Panc1 (cell line): ENCODE data around the gene HOXD9. TPM values are rescaled to one million over a fixed set of nuclear protein-coding genes. Genes with fewer than 3 reads are reported as not detected.

Experiments
- ATAC-seq: fragments of 200-7000 bp; cut with Tn5 transposase; 2 replicates; pipeline ENCODE4 v1.9.1; 2020; ENCODE audit warnings: mild to moderate bottlenecking, moderate library complexity
- BruUV-seq: library from RNA; stranded (reverse); fragments of 400-500 nt; replicated peaks from 2 replicates; lab custom pipeline; 2021; lab: Mats Ljungman, UMichigan
- CTCF ChIA-PET: fragments of 300-600 bp; sonication (Branson Sonifier 250); formaldehyde crosslinking; loops from one replicate; lab custom pipeline; 2022; ENCODE audit warnings: antibody characterized with exemption; lab: Charles Lee
- POLR2A ChIA-PET: fragments of 300-600 bp; sonication (Branson Sonifier 250); formaldehyde crosslinking; loops from one replicate; lab custom pipeline; 2022; ENCODE audit warnings: antibody characterized with exemption; lab: Charles Lee
- DNase-seq: peaks from one replicate; pipeline ENCODE4 v3.0.0-alpha.2; 2010; ENCODE audit warnings: low read depth, low spot score
- H3K27ac ChIP-seq: 2 replicates; pipeline ENCODE4 v1.5.1; 2011; ENCODE audit warnings: mild to moderate bottlenecking, low read length, inconsistent platforms
- H3K27me3 ChIP-seq: fragments of 200-500 bp; sonication (Bioruptor generic); 2 replicates; pipeline ENCODE4 v1.6.0; 2014; ENCODE audit warnings: low read length, inconsistent platforms; ENCODE audit not compliant: control insufficient read depth, insufficient read depth
- H3K36me3 ChIP-seq: fragments of 200-500 bp; sonication (Bioruptor generic); 2 replicates; pipeline ENCODE4 v1.5.1; 2014; ENCODE audit warnings: inconsistent platforms, mild to moderate bottlenecking, low read length, moderate library complexity; ENCODE audit not compliant: control insufficient read depth, insufficient read depth
- H3K4me1 ChIP-seq: 2 replicates; pipeline ENCODE4 v1.5.1; 2011; ENCODE audit warnings: inconsistent platforms, mild to moderate bottlenecking, low read length, moderate library complexity; ENCODE audit not compliant: control insufficient read depth, insufficient read depth
- H3K4me3 ChIP-seq, 2 experiments: 2 replicates each; pipeline ENCODE4 v1.5.1; 2011 to 2012; ENCODE audit warnings: low read depth in 2 of 2, low read length in 2 of 2, mild to moderate bottlenecking in 2 of 2, inconsistent platforms in 1 of 2, moderate library complexity in 1 of 2
- H3K9me3 ChIP-seq: fragments of 200-500 bp; sonication (Bioruptor generic); 2 replicates; pipeline ENCODE4 v1.5.1; 2014; ENCODE audit warnings: low read depth, mild to moderate bottlenecking, inconsistent platforms, low read length, moderate library complexity; ENCODE audit not compliant: control insufficient read depth, insufficient read depth
- POLR2AphosphoS5 ChIP-seq: IDR thresholded peaks from 2 replicates; pipeline ENCODE4 v1.6.1; 2012; ENCODE audit warnings: mild to moderate bottlenecking, low read depth, low read length, moderate library complexity
- SIN3A ChIP-seq: IDR thresholded peaks from 2 replicates; pipeline ENCODE4 v1.6.1; 2012; ENCODE audit warnings: low read depth, mild to moderate bottlenecking, low read length, moderate library complexity, borderline replicate concordance; ENCODE audit not compliant: insufficient read depth
- TCF7L2 ChIP-seq: IDR thresholded peaks from 2 replicates; pipeline ENCODE4 v1.6.1; 2011; ENCODE audit warnings: mild to moderate bottlenecking, low read depth, low read length, inconsistent platforms
- in situ Hi-C: cut with HindIII; loops from 2 replicates; pipeline ENCODE4 v1.10.0; 2016; ENCODE audit warnings: low sequenced_read_pairs, low pct_unique_long_range_greater_than_20kb
- intact Hi-C: fragments of 100-400 bp; cut with micrococcal nuclease; formaldehyde crosslinking; loops from one replicate; pipeline ENCODE4 v1.10.0; 2022; ENCODE audit not compliant: unreplicated experiment
- total RNA-seq: library from RNA; stranded (reverse); gene quantifications from one replicate; pipeline ENCODE4 v1.2.1, GENCODE V29; 2021; ENCODE audit not compliant: unreplicated experiment
- TF ChIP-seq, protein P1 (sequence below): fragments of 450-650 bp; IDR thresholded peaks from 2 replicates; pipeline ENCODE4 v1.5.1; 2017; ENCODE audit warnings: mild to moderate bottlenecking
- TF ChIP-seq, protein P2 (sequence below), 2 experiments: IDR thresholded peaks; 2 replicates each; pipeline ENCODE4 v1.6.1; 2011 to 2012; ENCODE audit warnings: low read depth in 2 of 2, control low read depth in 1 of 2, low read length in 1 of 2, mild to moderate bottlenecking in 1 of 2, moderate library complexity in 1 of 2; ENCODE audit not compliant: insufficient read depth in 1 of 2

HOXD9 gene
- total RNA-seq, 1 experiment from 2014 or later = 0.15 TPM

DNA sequence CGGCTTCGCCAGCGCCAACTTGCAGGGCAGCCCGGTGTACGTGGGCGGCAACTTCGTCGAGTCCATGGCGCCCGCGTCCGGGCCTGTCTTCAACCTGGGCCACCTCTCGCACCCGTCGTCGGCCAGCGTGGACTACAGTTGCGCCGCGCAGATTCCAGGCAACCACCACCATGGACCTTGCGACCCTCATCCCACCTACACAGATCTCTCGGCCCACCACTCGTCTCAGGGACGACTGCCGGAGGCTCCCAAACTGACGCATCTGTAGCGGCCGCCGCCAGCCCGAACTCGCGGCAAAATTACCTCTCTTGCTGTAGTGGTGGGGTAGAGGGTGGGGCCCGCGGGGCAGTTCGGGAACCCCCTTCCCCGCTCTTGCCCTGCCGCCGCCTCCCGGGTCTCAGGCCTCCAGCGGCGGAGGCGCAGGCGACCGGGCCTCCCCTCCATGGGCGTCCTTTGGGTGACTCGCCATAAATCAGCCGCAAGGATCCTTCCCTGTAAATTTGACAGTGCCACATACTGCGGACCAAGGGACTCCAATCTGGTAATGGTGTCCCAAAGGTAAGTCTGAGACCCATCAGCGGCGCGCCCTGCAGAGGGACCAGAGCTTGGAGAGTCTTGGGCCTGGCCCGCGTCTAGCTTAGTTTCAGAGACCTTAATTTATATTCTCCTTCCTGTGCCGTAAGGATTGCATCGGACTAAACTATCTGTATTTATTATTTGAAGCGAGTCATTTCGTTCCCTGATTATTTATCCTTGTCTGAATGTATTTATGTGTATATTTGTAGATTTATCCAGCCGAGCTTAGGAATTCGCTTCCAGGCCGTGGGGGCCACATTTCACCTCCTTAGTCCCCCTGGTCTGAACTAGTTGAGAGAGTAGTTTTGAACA lies 49.7 kb downstream of the HOXD9 start:
- TF ChIP-seq TCF7L2 (no peak), POLR2AphosphoS5 (no peak), SIN3A (no peak)
- TF ChIP-seq, protein P1, sequence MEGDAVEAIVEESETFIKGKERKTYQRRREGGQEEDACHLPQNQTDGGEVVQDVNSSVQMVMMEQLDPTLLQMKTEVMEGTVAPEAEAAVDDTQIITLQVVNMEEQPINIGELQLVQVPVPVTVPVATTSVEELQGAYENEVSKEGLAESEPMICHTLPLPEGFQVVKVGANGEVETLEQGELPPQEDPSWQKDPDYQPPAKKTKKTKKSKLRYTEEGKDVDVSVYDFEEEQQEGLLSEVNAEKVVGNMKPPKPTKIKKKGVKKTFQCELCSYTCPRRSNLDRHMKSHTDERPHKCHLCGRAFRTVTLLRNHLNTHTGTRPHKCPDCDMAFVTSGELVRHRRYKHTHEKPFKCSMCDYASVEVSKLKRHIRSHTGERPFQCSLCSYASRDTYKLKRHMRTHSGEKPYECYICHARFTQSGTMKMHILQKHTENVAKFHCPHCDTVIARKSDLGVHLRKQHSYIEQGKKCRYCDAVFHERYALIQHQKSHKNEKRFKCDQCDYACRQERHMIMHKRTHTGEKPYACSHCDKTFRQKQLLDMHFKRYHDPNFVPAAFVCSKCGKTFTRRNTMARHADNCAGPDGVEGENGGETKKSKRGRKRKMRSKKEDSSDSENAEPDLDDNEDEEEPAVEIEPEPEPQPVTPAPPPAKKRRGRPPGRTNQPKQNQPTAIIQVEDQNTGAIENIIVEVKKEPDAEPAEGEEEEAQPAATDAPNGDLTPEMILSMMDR = no peak
- TF ChIP-seq, protein P2, sequence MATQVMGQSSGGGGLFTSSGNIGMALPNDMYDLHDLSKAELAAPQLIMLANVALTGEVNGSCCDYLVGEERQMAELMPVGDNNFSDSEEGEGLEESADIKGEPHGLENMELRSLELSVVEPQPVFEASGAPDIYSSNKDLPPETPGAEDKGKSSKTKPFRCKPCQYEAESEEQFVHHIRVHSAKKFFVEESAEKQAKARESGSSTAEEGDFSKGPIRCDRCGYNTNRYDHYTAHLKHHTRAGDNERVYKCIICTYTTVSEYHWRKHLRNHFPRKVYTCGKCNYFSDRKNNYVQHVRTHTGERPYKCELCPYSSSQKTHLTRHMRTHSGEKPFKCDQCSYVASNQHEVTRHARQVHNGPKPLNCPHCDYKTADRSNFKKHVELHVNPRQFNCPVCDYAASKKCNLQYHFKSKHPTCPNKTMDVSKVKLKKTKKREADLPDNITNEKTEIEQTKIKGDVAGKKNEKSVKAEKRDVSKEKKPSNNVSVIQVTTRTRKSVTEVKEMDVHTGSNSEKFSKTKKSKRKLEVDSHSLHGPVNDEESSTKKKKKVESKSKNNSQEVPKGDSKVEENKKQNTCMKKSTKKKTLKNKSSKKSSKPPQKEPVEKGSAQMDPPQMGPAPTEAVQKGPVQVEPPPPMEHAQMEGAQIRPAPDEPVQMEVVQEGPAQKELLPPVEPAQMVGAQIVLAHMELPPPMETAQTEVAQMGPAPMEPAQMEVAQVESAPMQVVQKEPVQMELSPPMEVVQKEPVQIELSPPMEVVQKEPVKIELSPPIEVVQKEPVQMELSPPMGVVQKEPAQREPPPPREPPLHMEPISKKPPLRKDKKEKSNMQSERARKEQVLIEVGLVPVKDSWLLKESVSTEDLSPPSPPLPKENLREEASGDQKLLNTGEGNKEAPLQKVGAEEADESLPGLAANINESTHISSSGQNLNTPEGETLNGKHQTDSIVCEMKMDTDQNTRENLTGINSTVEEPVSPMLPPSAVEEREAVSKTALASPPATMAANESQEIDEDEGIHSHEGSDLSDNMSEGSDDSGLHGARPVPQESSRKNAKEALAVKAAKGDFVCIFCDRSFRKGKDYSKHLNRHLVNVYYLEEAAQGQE (IDR thresholded peaks at IDR 0.05; ENCODE audit: insufficient read depth in 1 of 2, low read depth in 2 of 2, low read length in 1 of 2) = no peak
- H3K27ac ChIP-seq = no peak overlapping the region
- no peaks in the 10 kb centered on the region for H3K4me1 ChIP-seq
- intact Hi-C loops (no loop called here), in situ Hi-C loops (no loop called here)
- ATAC-seq (no peak), DNase-seq (no peak)
- H3K4me3 ChIP-seq = no peak overlapping the region
- H3K27me3 ChIP-seq = no peaks in the 10 kb centered on the region
- H3K36me3 ChIP-seq = no peaks in the 10 kb centered on the region
- POLR2A ChIA-PET = no interaction called here
- H3K9me3 ChIP-seq = no peaks in the 10 kb centered on the region
- no TSS peak for BruUV-seq
- CTCF ChIA-PET = no interaction called here

DNA sequence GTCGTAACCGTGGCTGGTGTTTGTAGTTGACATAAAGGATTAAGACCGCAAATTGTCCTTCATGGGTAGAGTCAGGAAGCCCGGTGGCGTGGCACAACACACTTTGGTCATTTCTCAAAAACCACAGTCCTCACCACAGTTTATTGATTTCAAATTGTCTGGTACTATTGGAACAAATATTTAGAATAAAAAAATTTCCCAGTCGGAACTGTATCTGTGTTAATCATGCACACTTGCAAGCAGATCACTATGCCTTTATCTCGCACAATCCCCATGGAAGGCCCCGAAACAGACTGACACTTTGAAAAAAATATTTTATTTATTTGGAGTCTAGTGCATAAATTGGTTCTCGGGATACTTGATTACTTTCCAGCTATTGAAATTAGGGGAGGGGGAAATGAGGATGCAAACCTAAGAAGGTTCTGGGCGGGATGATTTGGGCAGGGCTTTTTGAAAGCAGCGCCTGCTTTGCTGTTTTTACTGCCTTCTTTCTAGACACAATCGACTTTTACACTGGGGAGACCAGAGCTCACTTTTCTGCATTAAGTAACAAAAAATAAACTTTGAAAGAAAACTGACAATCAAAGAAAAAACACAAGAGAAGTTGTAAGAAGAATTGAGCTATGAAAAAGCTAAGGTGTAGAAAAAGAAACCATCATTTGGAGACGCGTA lies 50.5 kb downstream of the HOXD9 start:
- DNase-seq (no peak), ATAC-seq (no peak)
- BruUV-seq = no TSS peak
- Histone ChIP-seq H3K9me3 (no peaks in the 10 kb centered on the region), H3K27ac (no peak overlapping the region), H3K4me3 (no peak overlapping the region), H3K27me3 (no peaks in the 10 kb centered on the region), H3K4me1 (no peaks in the 10 kb centered on the region), H3K36me3 (no peaks in the 10 kb centered on the region)
- in situ Hi-C loops (no loop called here), intact Hi-C loops (no loop called here)
- TF ChIP-seq, protein P1 = no peak
- TF ChIP-seq TCF7L2 (no peak), POLR2AphosphoS5 (no peak), SIN3A (no peak)
- TF ChIP-seq, protein P2 (IDR thresholded peaks at IDR 0.05; ENCODE audit: insufficient read depth in 1 of 2, low read depth in 2 of 2, low read length in 1 of 2) = no peak
- ChIA-PET POLR2A (no interaction called here), CTCF (no interaction called here)
